Right renal pelvis (tissue), 4 donors: ENCODE data around the gene TECRL. TPM values are rescaled to one million over a fixed set of nuclear protein-coding genes. Genes with fewer than 3 reads are reported as not detected.

ENCODE experiments used
- DNase-seq, 4 donors: peaks; one replicate each; pipeline ENCODE4 v3.0.0-alpha.2; 2013; ENCODE audit warnings: low read depth in 4 of 4, low spot score in 3 of 4, missing footprints in 1 of 4
- polyA plus RNA-seq, 4 donors: library from polyadenylated mRNA; unstranded; fragments of 120-200 nt; gene quantifications; one replicate each; pipeline ENCODE4 v1.2.1, GENCODE V29; 2013; ENCODE audit not compliant: insufficient read length in 4 of 4

Gene TECRL
- polyA plus RNA-seq, 4 donors = 0.10 TPM; not detected in 3

DNA sequence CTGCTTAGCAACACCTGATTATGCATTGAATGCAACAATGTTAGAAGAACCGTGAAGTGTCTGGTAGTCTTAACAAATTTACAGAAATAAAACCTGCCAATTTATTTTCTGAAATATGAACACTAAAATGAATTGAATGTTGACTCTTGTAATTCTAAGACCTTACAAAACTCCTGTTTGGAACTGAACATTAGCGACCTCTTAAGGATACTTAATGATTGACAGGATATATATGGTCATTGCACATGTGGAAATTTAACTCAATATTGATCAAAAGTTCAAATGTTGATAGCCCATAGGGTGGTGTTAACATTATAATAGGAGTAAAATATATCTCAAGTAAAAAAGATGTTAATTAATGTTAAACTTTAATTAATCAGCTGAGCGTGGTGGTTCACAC is 79.1 kb downstream of the TECRL start:
- DNase-seq = no peak

DNA sequence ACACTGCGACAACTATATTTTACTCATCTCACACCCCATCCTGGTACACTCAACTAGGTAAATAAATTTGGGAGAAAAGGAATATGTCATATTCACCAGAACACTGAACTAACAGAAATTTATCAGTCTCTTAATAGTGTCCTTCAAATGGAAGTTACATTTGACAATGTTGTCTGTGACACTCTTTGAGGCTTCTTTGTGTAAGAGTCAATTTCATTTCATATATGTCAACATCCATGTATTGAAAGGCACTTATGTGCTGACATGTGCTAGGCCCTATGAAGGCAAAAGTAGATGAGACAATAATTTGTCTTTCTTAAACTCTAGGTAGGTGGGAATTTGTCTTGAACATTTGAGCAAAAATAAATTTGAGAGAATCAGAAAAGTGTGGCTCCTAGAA is 82.0 kb downstream of the TECRL start:
- DNase-seq = no peak

DNA sequence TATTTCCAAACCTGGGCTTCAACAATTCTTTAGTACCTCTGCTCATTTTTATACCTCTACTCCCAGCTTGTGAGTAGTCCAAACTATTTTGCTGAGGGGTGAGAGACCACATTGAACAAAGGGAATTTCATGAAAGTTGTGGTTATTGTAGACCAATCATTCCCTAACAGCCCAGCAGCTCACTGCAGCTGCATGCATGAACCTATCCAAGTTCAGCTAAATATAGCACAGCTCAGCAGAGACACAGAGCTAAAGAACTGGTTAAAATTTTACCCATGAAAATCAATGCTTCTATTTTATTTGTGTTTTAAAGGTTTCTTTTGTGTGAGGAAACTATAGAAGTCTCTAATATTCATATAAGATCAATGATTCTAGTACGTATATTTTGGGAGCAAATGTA is 82.7 kb downstream of the TECRL start:
- no peak for DNase-seq

DNA sequence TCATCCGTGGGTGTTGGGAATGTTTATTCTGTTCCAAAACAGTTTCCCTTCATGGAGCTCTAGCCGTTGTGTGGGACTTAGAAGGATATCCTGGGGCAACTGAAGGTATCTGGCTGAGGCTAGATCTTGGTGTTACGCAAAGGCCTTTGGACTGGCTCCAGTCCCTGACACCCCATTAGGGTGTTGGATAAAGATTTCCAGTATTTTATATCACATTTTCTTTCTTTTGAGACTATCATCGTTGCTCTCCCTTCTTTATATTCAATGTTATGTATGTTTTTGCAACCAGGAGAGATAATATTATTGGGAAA is 103.0 kb downstream of the TECRL start:
- DNase-seq = no peak

DNA sequence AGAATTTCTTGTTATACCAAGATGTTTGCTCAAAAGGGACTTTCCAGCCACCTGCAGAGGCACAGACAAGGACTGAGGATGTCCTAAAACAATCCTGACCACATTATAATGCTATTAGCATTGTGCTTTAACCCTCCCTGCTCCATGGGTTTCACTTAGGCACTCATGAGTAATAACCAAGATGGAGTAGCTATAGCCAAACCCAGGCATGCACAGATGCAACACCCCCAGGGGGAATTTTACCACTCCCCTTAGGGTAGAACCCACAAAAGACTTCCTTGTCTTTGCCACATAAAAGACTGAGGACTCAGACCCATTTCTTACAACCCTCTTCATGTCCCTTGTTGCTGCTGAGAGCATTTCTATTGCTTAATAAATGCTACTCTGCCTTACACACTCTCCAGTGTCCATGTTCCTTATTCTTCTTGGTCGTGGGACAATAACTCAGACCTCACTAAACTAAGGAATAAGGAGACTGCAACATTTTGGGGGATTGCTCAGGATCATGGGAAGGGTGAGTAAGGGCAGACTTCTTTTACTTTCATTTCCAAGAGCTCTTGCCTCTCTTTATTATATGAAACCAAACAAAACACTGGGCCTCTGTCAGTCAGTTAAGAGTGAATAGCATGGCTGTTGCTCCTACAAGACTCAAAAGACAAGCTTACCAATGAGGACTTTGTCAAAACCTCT is 103.5 kb downstream of the TECRL start:
- DNase-seq = no peak

DNA sequence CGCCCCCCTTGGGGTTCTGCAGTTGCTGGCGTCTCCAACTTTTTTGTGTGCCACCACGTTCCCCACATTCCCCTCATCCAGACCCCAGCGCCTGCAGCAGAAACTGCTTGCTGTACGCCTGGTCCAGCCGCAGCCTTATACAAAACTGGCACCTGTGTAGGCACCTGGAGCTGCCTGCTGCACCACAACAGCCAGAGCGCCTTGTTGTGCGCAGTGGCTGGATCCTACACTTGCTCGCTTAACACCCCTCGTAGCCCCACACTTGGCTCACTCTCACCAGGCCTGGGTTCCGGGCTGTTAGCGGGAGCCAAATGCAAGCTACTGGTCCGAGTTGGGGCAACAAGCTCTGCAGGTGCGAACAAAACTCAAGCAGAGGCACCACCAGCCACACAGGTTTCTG is 136.8 kb downstream of the TECRL start:
- DNase-seq = no peak

DNA sequence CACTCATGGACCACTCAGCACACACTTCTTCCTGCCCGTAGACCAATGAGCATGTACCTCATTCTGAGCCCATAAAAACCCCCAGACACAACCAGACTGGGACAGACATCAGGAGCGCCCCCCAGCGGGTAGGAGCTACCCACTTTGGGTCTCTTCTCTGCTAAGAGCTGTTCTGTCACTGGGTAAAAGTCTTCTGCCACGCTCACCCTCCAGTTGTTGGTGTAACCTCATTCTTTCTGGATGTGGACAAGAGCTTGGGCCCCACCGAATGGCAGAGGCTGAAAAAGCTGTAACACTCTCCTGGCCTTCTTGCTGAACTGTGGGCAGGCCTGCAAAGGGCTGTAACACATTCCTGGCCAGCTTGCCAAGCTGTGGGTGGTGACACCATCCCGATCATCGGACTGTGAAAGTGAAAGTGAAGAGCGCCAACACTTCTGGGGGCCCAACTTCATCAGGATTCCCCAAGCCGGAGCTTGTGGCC is 137.6 kb downstream of the TECRL start:
- no peak for DNase-seq

DNA sequence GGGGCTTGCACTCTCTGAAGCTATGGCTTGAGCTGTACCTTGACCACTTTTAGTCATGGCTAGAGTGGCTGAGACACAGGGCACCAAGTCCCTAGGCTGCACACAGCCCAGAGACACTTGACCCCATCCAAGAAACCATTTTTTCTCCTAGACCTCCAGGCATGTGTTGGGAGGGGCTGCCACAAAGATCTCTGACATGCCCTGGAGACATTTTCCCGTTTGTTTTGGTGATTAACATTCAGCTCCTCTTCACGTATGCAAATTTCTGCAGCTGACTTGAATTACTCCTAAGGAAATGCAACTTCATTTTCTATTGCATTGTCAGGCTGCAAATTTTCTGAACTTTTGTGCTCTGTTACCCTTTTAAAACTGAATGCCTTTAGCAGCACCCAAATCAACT is 142.6 kb downstream of the TECRL start:
- no peak for DNase-seq

DNA sequence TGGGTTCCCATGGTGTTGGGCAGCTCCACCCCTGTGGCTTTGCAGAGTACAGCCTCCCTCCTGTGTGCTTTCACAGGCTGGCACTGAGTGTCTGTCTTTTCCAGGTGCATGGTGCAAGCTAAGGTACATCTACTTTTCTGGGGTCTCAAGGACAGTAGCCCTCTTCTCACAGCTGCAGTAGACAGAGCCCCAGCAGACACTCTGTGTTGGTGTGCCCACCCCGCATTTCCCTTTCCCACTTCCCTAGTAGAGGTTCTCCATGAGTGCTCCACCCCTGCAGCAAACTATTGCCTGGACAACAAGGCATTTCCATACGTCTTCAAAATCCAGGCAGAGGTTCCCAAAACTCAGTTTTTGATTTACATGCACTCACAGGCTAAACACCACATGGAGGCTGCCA is 143.0 kb downstream of the TECRL start:
- DNase-seq = no peak

DNA sequence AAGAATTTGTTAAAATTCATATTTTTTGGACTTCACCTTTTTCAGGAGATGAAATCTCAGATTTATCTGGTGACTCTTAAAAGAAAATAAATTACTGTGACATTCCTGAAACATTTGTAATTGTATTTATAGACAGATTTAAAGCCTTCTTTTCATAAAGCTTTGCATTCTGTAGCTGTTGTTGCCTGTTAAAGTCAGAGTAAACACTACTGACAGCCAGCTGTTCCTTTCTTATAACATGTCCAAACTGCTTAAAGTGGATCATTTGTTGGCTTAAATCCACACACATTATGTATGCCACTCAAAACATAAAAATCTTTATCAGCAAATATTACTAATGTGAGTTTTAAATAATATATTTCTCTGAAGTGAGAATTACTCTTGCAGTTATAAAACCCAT is 157.5 kb downstream of the TECRL start:
- DNase-seq = no peak

DNA sequence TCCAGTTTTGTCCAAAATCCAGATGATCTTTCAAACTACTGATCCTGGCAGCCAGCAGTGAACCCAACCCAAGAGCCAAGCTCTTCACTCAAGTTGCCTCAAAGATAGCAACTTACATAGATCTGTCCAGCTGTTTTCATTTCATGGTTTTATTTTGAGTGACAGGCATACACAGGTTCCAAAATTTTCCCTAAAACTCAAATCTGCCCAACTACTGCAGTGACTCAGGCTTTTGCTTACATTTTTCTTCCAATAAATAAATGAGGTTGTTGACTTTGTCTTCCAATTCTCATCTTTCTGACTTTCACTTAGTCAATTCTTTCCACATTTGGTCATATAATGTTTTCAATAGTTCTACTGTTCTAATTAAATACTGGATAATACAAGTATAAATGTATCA is 158.8 kb downstream of the TECRL start:
- DNase-seq = no peak

DNA sequence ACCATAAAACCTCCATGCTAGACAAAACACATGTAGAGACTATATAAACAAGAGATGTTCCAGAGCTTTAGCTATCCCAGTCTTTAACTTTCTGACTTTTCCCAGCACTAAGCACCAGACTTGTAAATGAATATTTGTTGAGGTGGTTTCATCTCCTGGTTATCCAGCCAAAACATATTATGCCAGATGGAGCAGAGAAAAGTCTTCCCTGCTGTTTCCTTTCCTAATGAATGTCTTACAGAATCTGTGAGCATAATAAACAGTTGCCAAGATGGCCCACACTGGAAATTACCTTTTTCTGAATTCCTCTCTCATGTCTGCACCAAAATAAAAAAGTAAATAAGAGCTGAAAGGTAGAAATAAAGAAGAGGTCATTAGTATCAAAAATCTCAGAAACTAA is 159.2 kb downstream of the TECRL start:
- DNase-seq = no peak

DNA sequence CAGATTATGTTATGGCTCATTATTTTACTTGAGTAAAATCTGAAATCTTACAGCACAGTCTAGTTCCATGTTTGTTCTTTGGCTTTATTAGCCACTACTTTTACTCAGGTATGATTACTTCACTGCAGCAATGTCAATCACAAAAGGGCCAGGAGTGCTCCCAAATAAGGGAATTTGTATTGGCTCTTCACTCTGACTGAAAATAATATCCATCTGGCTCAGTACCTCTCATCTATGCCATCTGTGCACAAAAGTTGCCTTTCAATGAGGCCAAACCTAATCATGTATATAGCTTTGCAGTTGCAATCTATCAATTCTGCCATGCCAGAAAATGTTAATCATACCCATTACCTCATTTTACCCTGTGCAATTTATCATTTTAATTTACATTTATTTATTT is 161.1 kb downstream of the TECRL start:
- DNase-seq = no peak

DNA sequence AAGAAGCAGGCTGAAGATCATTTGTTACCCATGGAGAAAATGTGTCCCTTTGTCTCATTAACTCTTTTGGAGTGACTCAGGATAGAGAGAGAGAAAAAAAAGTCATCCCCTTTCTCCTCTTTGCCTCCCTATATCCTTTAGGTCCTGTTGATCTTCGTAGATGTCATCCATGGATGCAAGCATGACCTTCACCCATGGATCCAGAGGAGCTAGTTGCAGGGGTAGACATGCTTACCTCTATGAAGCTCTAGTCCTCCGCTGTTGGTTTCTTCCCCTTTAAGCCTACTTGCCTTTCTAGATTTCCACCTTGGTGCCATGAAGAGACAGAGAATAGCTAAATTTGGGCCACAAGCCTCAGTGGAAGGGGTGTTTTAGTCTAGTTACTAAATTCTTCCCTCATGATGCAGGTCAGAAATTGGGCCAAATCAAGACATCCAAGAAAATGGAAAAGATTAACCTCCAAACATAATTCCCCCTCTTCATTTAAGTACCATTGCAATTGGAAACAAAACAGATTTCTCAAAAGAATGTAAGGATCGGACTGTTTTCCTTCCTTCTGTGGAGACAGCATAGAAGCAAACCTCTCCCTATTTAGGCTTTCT is 178.4 kb downstream of the TECRL start:
- DNase-seq = no peak
